ENCODE results near the gene TMED9.
"Not testable (repeated sequence)": the region's sequence is repeated elsewhere in the genome, so short reads cannot be mapped to it uniquely, and the experiment has no call there.

DNA sequence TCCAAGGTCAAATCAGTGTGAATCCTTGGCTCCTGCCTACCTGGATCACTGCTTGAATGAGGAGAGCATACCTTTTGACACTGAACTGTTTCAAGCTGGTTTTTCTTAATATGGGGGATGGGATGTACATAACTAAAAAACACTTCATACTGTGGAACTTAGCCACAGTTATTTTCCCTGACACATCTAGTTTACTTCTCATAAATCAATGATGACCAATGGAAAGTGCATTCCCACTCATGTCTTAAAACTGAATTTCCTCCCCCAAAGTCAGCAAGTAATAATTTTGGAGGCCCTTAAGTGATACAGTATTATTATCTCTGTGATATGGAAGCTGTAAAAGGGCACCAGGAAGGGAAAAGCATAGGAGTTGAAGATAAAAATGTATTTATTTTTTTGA, 38.2 kb downstream of the TMED9 start:
- not testable (repeated sequence) for TF ChIP-seq CTCF (conservative IDR thresholded peaks at IDR 0.05); ZFX (IDR thresholded peaks at IDR 0.05)
